ENCODE data around the gene MAFG. TPM values are rescaled to one million over a fixed set of nuclear protein-coding genes. Genes with fewer than 3 reads are reported as not detected.

Gene MAFG
- polyA plus RNA-seq, 1 donor from 2014 or later: 11.8 TPM

GRCh38 chr17:81923302-81924260, 4.0 kb downstream of the MAFG start:
- Histone ChIP-seq H4K20me1 (ENCODE audit: insufficient read depth) (no peaks in the 10 kb centered on the region), H3F3A (ENCODE audit: insufficient read depth, low read length, poor library complexity, severe bottlenecking) (no peaks in the 10 kb centered on the region), H3K9me2 (ENCODE audit: insufficient read depth, low read length) (no peaks in the 10 kb centered on the region), H2AFZ (ENCODE audit: low read depth, low read length) (no peak overlapping the region), H3K27me3 (ENCODE audit: insufficient read depth, low read depth, low read length) (no peaks in the 10 kb centered on the region), H3K4me3 (ENCODE audit: low read length) (no peak overlapping the region), H3K9me3 (ENCODE audit: low read length) (no peaks in the 10 kb centered on the region), H3K4me2 (ENCODE audit: low read length) (no peak overlapping the region), H3K27ac (ENCODE audit: low read length) (no peak overlapping the region), H3K36me3 (ENCODE audit: insufficient read depth, low read length) (no peaks in the 10 kb centered on the region), H3K9ac (ENCODE audit: low read length) (no peak overlapping the region), H3K79me2 (replicated peaks; ENCODE audit: insufficient read depth, low read length) (peaks cover 23% of the 10 kb centered on the region)
- TF ChIP-seq EZH2 (IDR thresholded peaks at IDR 0.05; ENCODE audit: borderline replicate concordance, insufficient read depth, low read length, poor library complexity, severe bottlenecking): no peak
- TF ChIP-seq POLR2AphosphoS5 (IDR thresholded peaks at IDR 0.05): no peak
- TF ChIP-seq CTCF (IDR thresholded peaks at IDR 0.05; ENCODE audit: poor library complexity, severe bottlenecking): no peak
- no peak for TF ChIP-seq EP300 (conservative IDR thresholded peaks at IDR 0.05; ENCODE audit: poor library complexity, severe bottlenecking)

- Histone ChIP-seq H3K4me3 (ENCODE audit: low read length) (no peak overlapping the region), H3K27ac (ENCODE audit: low read length) (no peak overlapping the region), H3K9me2 (ENCODE audit: insufficient read depth, low read length) (no peaks in the 10 kb centered on the region), H2AFZ (ENCODE audit: low read depth, low read length) (no peak overlapping the region), H3K27me3 (ENCODE audit: insufficient read depth, low read depth, low read length) (no peaks in the 10 kb centered on the region), H3F3A (ENCODE audit: insufficient read depth, low read length, poor library complexity, severe bottlenecking) (no peaks in the 10 kb centered on the region), H3K9ac (ENCODE audit: low read length) (no peak overlapping the region), H3K79me2 (replicated peaks; ENCODE audit: insufficient read depth, low read length) (peaks cover 26% of the 10 kb centered on the region), H4K20me1 (ENCODE audit: insufficient read depth) (no peaks in the 10 kb centered on the region), H3K4me2 (ENCODE audit: low read length) (no peak overlapping the region), H3K9me3 (ENCODE audit: low read length) (no peaks in the 10 kb centered on the region), H3K36me3 (ENCODE audit: insufficient read depth, low read length) (no peaks in the 10 kb centered on the region)
- TF ChIP-seq RAD21 (conservative IDR thresholded peaks at IDR 0.05) (no peak), TAF1 (IDR thresholded peaks at IDR 0.05; ENCODE audit: low read depth) (no peak), POLR2AphosphoS5 (IDR thresholded peaks at IDR 0.05) (no peak), SMC3 (conservative IDR thresholded peaks at IDR 0.05; ENCODE audit: poor library complexity) (no peak), EP300 (conservative IDR thresholded peaks at IDR 0.05; ENCODE audit: poor library complexity, severe bottlenecking) (no peak), REST (IDR thresholded peaks at IDR 0.05; ENCODE audit: borderline replicate concordance) (no peak), MXI1 (conservative IDR thresholded peaks at IDR 0.05; ENCODE audit: poor library complexity, severe bottlenecking) (no peak), EZH2 (IDR thresholded peaks at IDR 0.05; ENCODE audit: borderline replicate concordance, insufficient read depth, low read length, poor library complexity, severe bottlenecking) (no peak)
Measured at GRCh38 chr17:81922566-81923301, 4.8 kb downstream of the MAFG start.
